ENCODE results near the gene TMEM176A.

TMEM176A gene

GRCh38 chr7:150820148-150820547 is 19.6 kb downstream of the TMEM176A start:
- no peak for DNase-seq

GRCh38 chr7:150820578-150821198 is 20.1 kb downstream of the TMEM176A start:
- DNase-seq: no peak

GRCh38 chr7:150823043-150823442 is 22.5 kb downstream of the TMEM176A start:
- DNase-seq: no peak

- DNase-seq: no peak
Observed at GRCh38 chr7:150823484-150824126, 23.0 kb downstream of the TMEM176A start.

GRCh38 chr7:150824379-150825177 is 24.0 kb downstream of the TMEM176A start:
- DNase-seq: no peak

GRCh38 chr7:150826061-150826849 is 25.7 kb downstream of the TMEM176A start:
- no peak for DNase-seq

- DNase-seq: no peak
Observed at GRCh38 chr7:150828384-150828783, 27.8 kb downstream of the TMEM176A start.

- DNase-seq: no peak
Observed at GRCh38 chr7:150829426-150829825, 28.9 kb downstream of the TMEM176A start.

- DNase-seq: no peak
Observed at GRCh38 chr7:150830937-150831336, 30.4 kb downstream of the TMEM176A start.

- no peak for DNase-seq
Observed at GRCh38 chr7:150831851-150832250, 31.3 kb downstream of the TMEM176A start.

- no peak for DNase-seq
Observed at GRCh38 chr7:150835019-150835418, 34.5 kb downstream of the TMEM176A start.

- no peak for DNase-seq
Observed at GRCh38 chr7:150835702-150836280, 35.2 kb downstream of the TMEM176A start.

GRCh38 chr7:150838965-150839650 is 38.5 kb downstream of the TMEM176A start:
- no peak for DNase-seq

GRCh38 chr7:150842018-150842417 is 41.4 kb downstream of the TMEM176A start:
- DNase-seq: no peak

GRCh38 chr7:150842716-150843115 is 42.1 kb downstream of the TMEM176A start:
- DNase-seq: no peak

- DNase-seq: no peak
Observed at GRCh38 chr7:150845421-150845861, 44.9 kb downstream of the TMEM176A start.

GRCh38 chr7:150846291-150847115 is 45.9 kb downstream of the TMEM176A start:
- no peak for DNase-seq

- no peak for DNase-seq
Observed at GRCh38 chr7:150847536-150847935, 47.0 kb downstream of the TMEM176A start.

- no peak for DNase-seq
Observed at GRCh38 chr7:150848111-150848510, 47.5 kb downstream of the TMEM176A start.

- DNase-seq: no peak
Observed at GRCh38 chr7:150848561-150849115, 48.1 kb downstream of the TMEM176A start.

Measured in activated effector memory CD4-positive, alpha-beta T cell treated with Interleukin-2 at 50 U/mL for 16 hours (primary cell).